GM23248 (cell line): ENCODE results near the gene ACOT9.

Source experiments
- EZH2 ChIP-seq: fragments of 200-600 bp; sonication (generic); IDR thresholded peaks from 2 replicates; pipeline ENCODE4 v1.6.1; 2018; ENCODE audit warnings: antibody characterized with exemption, mild to moderate bottlenecking; ENCODE audit not compliant: insufficient read depth, poor library complexity, severe bottlenecking
- EZH2phosphoT487 ChIP-seq: fragments of 200-600 bp; sonication (generic); IDR thresholded peaks from 2 replicates; pipeline ENCODE4 v1.6.1; 2018; ENCODE audit warnings: antibody characterized with exemption, moderate library complexity, mild to moderate bottlenecking, low read depth; ENCODE audit not compliant: insufficient read depth

GRCh38 chrX:23705235-23705634 lies 37.8 kb downstream of the ACOT9 start:
- TF ChIP-seq EZH2phosphoT487: no peak
- TF ChIP-seq EZH2: no peak
